Stimulated activated CD4-positive, alpha-beta T cell treated with anti-CD3 and anti-CD28 coated beads, Interleukin-1b, Interleukin-23, amount 100 ng/mL, for 4 hours (primary cell): ENCODE results near the gene KLF5.
"Not testable (repeated sequence)": the region's sequence is repeated elsewhere in the genome, so short reads cannot be mapped to it uniquely, and the experiment has no call there.

Source experiments
- DNase-seq, 2 donors: peaks; one replicate each; pipeline ENCODE4 v3.0.0-alpha.2; 2020; ENCODE audit warnings: low read depth in 2 of 2

KLF5 gene

GRCh38 chr13:73088332-73088935 is 29.6 kb downstream of the KLF5 start:
- no peak for DNase-seq

DNA sequence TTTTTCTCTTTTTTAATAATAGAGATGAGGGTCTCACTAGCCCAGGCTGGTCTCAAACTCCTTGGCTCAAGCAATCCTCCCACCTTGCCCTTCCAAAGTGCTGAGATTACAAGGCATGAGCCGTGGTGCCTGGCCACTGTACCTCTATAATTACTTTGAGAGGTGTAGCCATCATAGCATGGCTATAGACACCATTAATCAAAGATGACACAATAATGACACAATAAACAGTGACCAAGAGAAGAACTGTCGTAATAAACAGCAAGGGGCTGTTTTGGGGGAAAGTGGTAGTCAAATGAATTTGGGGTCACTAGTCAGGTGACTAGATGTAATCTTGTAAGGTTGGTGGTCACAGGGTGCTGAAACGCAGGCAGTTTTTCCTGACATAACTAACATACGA is 30.4 kb downstream of the KLF5 start:
- no peak for DNase-seq

GRCh38 chr13:73090116-73090822 is 31.5 kb downstream of the KLF5 start:
- no peak for DNase-seq

DNA sequence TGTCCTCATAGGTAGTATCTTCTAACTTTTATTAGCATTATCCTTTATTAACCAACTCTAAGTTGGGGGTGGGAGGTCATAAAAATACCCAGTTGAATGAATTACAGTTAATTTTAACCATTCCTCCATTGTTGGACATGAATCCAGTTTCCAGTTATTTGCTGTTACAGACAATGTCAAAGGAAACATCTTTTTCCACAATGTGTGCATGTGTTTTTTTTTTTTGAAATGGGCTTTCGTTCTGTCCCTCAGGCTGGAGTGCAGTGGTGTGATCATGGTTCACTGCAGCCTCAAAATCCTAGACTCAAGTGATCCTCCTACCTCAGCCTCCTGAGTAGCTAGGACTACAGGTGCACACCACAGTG is 32.0 kb downstream of the KLF5 start:
- no peak for DNase-seq

DNA sequence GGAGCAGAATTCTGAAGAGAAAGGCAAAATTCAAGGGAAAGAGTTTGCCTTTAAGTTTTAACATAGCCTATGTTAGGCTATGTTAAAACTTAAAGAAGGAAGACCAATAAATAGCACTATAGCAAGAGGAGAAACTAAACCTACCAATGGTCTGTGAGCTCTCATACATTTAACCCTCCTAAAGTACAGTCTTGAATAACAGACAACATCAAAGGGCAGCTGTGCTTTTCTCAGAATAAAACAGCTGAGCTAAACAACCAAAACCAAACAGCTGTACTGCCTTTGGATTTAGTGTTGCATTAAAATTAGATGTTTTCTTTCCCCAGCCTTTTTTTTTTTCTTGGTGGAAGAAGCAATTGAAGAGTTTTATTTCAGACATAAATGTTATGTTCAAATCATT is 34.0 kb downstream of the KLF5 start:
- no peak for DNase-seq

DNA sequence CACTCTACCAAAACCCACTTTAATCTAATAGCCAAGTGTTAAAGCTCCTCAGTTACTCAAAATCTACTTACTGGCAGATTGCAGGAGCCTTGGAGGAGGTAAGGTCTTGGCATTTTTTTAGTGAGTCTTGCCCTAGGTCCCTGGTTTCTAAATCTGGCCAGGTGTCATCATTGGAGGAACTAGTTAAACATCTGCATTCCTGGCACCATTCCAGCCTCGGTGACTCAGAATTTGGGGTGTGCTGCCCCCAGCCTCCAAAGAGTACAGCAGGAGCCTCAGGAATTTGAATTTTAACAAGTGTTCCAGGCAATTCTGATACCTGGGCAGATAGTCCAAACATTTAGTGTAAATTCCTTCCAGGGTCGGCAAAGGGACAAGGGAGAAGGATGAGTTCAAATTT is 37.4 kb downstream of the KLF5 start:
- no peak for DNase-seq

GRCh38 chr13:73096638-73097037 is 37.8 kb downstream of the KLF5 start:
- DNase-seq = no peak

DNA sequence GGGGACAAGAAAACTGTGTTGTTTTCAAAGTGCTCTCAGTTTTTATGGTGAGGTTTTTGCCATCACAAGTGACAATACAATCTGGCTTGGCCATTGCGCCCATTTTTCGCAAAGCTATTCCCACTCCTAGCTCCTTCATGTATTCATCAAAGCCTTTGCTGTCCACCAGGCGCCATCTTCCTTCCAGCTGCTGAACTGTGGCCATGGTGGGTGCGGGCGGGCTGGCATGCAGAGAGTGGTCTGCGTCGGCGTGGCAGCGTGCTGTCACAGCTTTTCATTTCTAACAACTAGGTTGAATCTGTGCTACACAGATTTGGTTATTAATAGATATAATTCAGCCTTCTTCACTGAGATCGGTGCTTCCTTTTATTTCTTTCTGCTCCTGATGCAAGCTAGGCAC is 42.0 kb downstream of the KLF5 start:
- not testable (repeated sequence) for DNase-seq

- no peak for DNase-seq
Observed at GRCh38 chr13:73101351-73102007, 42.7 kb downstream of the KLF5 start.

DNA sequence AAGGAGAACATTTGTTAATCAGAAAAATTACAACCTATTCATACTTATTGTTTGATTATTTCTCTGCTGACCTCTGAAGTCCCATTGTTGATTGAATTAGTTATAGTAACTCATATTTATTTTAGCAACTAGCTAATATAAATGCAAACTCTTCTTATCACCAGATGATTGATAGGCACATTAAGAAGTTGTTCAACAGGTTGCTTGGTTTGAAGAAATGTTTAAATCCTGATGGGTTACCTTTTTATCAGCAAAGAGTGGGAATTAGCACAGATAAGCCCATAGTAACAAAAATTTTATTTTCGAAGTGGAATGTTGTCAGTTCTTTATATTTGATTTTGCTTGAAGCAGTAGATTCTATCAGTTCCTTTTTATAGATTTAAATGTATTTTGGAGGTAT is 44.4 kb downstream of the KLF5 start:
- no peak for DNase-seq

GRCh38 chr13:73106513-73107178 is 47.8 kb downstream of the KLF5 start:
- DNase-seq = no peak

- no peak for DNase-seq
Observed at GRCh38 chr13:73107481-73107880, 48.7 kb downstream of the KLF5 start.

GRCh38 chr13:73107970-73108369 is 49.2 kb downstream of the KLF5 start:
- no peak for DNase-seq

DNA sequence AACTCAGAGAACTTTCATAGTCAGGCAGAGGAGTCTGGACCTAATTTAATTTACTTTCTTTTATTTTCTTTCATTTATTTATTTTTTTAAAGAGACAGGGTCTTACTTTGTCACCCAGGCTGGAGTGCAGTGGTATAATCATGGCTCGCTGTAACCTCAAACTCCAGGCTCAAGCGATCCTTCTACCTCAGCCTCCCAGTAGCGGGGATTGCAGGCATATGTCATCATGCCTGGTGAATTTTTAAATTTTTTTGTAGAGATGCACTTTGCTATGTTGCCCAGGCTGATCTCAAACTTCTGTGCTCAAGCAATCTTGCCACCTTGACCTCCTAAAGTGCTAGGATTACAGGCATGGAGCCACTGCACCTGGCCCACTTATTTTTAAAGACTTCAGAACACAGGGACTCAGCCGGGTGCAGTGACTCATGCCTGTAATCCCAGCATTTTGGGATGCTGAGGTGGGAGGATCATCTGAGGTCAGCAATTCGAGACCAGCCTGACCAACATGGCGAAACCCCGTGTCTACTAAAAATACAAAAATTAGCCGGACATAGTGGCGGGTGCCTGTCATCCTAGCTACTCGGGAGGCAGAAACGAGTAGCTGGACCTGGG is 50.6 kb downstream of the KLF5 start:
- no peak for DNase-seq

DNA sequence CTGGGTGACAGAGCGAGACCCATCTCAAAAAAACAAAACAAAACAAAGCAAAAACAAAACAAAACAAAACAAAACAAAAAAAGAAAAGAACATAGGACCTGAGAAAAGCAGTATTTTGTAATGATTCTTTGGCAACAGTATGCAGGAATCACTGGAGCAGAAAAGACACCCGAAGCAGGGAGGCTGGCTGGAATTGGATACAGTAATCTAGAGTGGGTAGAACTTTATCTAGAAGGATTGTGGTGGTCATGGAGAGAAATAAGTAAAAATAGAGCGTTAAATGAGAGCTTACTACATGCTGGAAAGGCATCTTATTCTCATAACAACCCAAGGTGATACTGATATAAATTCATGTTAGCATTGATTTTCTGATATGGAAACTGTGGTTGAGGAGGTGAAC is 51.2 kb downstream of the KLF5 start:
- DNase-seq = no peak

DNA sequence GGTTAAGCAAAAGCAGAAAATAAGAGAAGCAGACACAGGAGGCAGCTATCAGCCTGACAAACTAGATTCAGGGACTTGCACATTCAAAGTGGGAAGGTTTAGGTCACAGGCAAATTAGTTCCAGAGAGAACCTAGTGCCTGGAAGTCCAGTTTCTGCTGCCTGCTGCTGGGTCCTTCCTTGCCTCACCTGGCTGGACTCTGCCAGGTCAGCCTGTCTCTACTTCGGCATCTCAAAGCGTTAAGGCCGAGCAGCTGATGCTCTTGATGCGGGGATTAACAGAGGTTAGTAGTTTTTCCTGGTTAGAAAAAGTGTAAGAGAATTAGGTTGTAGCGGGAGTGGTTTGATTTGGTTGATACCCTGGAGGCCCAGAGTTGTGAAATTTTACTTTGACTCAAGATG is 52.0 kb downstream of the KLF5 start:
- DNase-seq = no peak

- DNase-seq = no peak
Observed at GRCh38 chr13:73111331-73111730, 52.5 kb downstream of the KLF5 start.

DNA sequence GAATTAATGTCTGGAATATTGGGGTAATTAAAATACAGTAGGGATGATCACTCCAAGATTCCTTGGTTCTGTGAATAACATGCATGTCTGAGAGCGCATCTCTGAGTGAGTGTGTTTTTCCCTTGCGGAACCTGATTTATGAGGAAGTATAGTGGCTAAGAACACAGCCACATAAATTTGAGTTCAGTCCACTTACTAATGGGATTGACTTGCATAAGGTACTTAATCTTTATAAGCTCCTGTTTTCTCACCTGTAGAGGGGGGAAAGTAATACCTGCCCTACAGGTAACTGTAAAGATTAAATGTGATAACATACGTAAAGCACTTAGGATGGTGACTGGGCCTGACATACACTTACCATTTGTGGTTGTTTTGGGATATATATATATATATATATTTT is 60.8 kb downstream of the KLF5 start:
- no peak for DNase-seq
